ENCODE data around the gene FHIT. TPM values are rescaled to one million over a fixed set of nuclear protein-coding genes. Genes with fewer than 3 reads are reported as not detected.

Gene FHIT
- total and polyA plus RNA-seq, 4 donors = 2.1 to 14.7 (median 6.6) TPM

DNA sequence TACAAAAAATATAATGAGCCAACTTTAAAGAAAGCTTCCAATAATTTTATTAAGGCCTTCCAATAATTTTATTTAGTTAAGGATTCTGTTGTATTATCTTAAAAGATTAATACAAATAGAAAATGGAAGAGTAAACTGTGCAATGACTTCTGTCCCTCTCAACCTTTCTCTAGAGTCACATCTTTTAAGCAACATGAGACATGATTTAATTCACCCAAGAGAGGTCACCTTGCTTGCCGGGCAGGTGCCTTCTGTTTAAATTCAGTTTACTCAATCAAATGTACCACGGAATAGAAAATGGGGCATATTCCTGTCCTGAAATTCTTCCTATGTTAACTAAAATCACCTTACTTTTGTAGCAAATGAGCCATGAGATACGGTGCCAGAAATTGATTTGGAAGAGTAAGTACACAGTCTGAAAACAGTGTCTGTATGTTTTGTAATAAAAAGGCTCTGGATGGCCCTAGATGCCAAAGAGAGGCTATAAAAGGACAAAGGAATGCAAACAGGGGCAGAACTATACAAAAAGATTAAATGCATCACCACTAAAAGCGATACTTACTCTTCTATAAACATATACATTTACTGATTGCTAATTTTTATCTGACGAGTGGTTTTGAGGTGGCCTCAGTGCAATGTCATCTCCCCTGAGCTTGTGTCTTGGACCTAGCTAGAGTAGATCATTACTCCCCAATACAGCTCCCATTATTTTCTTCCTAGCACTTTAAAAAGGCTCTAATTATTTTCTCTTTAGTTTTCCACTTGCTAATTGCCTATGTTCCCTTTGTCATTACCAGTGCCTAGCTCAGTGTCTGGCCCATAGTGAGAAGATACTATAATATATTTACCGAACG is 134.0 kb downstream of the FHIT start:
- Histone ChIP-seq H3K27me3 (ENCODE audit: control insufficient read depth in 4 of 4, insufficient read depth in 4 of 4, low read length in 3 of 4) (no peaks in the 10 kb centered on the region), H3K9me3 (ENCODE audit: control insufficient read depth in 4 of 4, low read length in 3 of 4) (no peaks in the 10 kb centered on the region), H3K9ac (ENCODE audit: low read depth in 1 of 2, low read length in 2 of 2) (no peak overlapping the region), H3K4me1 (ENCODE audit: control insufficient read depth in 4 of 4, insufficient read depth in 4 of 4, low read length in 3 of 4) (peaks cover 1 to 13% (median 5%) of the 10 kb centered on the region in 4 donors), H3K27ac (ENCODE audit: low read depth in 1 of 2, low read length in 2 of 2) (no peak overlapping the region), H3K4me3 (ENCODE audit: low read depth in 1 of 3, low read length in 3 of 3) (no peak overlapping the region), H3K36me3 (ENCODE audit: control insufficient read depth in 4 of 4, insufficient read depth in 3 of 4, low read depth in 1 of 4, low read length in 3 of 4) (no peaks in the 10 kb centered on the region)
- TF ChIP-seq RAD21 (IDR thresholded peaks at IDR 0.05) (peak; percentile 41 to 63), CTCF (IDR thresholded peaks at IDR 0.05; ENCODE audit: low read depth, low read length, missing input control) (no peak), HNF4A (conservative IDR thresholded peaks at IDR 0.05) (peak; percentile 51 to 61), REST (IDR thresholded peaks at IDR 0.05) (no peak), FOXA1 (IDR thresholded peaks at IDR 0.05) (peak; percentile 11), TAF1 (conservative IDR thresholded peaks at IDR 0.05) (no peak), EGR1 (IDR thresholded peaks at IDR 0.05; ENCODE audit: low read depth in 2 of 2) (no peak), ATF3 (IDR thresholded peaks at IDR 0.05) (no peak), SP1 (IDR thresholded peaks at IDR 0.05) (peak; percentile 17), JUND (IDR thresholded peaks at IDR 0.05) (peak in 1 of 2 donors; percentile 14), RXRA (IDR thresholded peaks at IDR 0.05) (peak; percentile 39 to 43), NR2F2 (IDR thresholded peaks at IDR 0.05) (no peak), HNF4G (IDR thresholded peaks at IDR 0.05) (no peak), FOXA2 (IDR thresholded peaks at IDR 0.05) (no peak), ZBTB33 (IDR thresholded peaks at IDR 0.05) (no peak), YY1 (IDR thresholded peaks at IDR 0.05) (no peak), GABPA (IDR thresholded peaks at IDR 0.05 in 1 of 2, conservative IDR thresholded peaks at IDR 0.05 in 1 of 2) (no peak)
- TF ChIP-seq, protein P1, sequence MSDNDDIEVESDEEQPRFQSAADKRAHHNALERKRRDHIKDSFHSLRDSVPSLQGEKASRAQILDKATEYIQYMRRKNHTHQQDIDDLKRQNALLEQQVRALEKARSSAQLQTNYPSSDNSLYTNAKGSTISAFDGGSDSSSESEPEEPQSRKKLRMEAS (IDR thresholded peaks at IDR 0.05) = no peak
- 51% methylated on average over 7 of the region's 7 CpGs for WGBS
- no peak for DNase-seq (ENCODE audit: low spot score)

Data from liver (tissue), 9 donors.